Panc1 (cell line): ENCODE results near the gene ANO6.

Experiments
- CTCF ChIP-seq: fragments of 450-650 bp; IDR thresholded peaks from 2 replicates; pipeline ENCODE4 v1.5.1; 2017; ENCODE audit warnings: mild to moderate bottlenecking
- POLR2AphosphoS5 ChIP-seq: IDR thresholded peaks from 2 replicates; pipeline ENCODE4 v1.6.1; 2012; ENCODE audit warnings: mild to moderate bottlenecking, low read depth, low read length, moderate library complexity
- REST ChIP-seq, 2 experiments: IDR thresholded peaks; 2 replicates each; pipeline ENCODE4 v1.6.1; 2011 to 2012; ENCODE audit warnings: low read depth in 2 of 2, control low read depth in 1 of 2, low read length in 1 of 2, mild to moderate bottlenecking in 1 of 2, moderate library complexity in 1 of 2; ENCODE audit not compliant: insufficient read depth in 1 of 2
- SIN3A ChIP-seq: IDR thresholded peaks from 2 replicates; pipeline ENCODE4 v1.6.1; 2012; ENCODE audit warnings: low read depth, mild to moderate bottlenecking, low read length, moderate library complexity, borderline replicate concordance; ENCODE audit not compliant: insufficient read depth
- TCF7L2 ChIP-seq: IDR thresholded peaks from 2 replicates; pipeline ENCODE4 v1.6.1; 2011; ENCODE audit warnings: mild to moderate bottlenecking, low read depth, low read length, inconsistent platforms

GRCh38 chr12:45363903-45364302 lies 148.0 kb downstream of the ANO6 start:
- no peak for TF ChIP-seq CTCF
- no peak for TF ChIP-seq SIN3A
- no peak for TF ChIP-seq REST (IDR thresholded peaks at IDR 0.05; ENCODE audit: insufficient read depth in 1 of 2, low read depth in 2 of 2, low read length in 1 of 2)
- no peak for TF ChIP-seq POLR2AphosphoS5
- no peak for TF ChIP-seq TCF7L2
